Osteoblast (primary cell): ENCODE data around the gene SEPHS1. TPM values are rescaled to one million over a fixed set of nuclear protein-coding genes. Genes with fewer than 3 reads are reported as not detected.

ENCODE experiments used
- DNase-seq: peaks from one replicate; pipeline ENCODE4 v3.0.0; 2011; ENCODE audit warnings: low spot score, mixed read lengths; ENCODE audit not compliant: insufficient read length; ENCODE audit errors: missing footprints
- H2AFZ ChIP-seq: 2 replicates; pipeline ENCODE4 v1.6.0; 2011; ENCODE audit warnings: mild to moderate bottlenecking, low read length
- H3K27ac ChIP-seq: 2 replicates; pipeline ENCODE4 v1.5.1; 2011; ENCODE audit warnings: mild to moderate bottlenecking, low read depth, low read length, moderate library complexity
- H3K27me3 ChIP-seq: 2 replicates; pipeline ENCODE4 v1.6.0; 2012; ENCODE audit warnings: mild to moderate bottlenecking, control low read depth, inconsistent platforms, low read length, moderate library complexity; ENCODE audit not compliant: insufficient read depth
- H3K36me3 ChIP-seq: 2 replicates; pipeline ENCODE4 v1.5.1; 2011; ENCODE audit warnings: mild to moderate bottlenecking, low read length, control low read depth, moderate library complexity; ENCODE audit not compliant: insufficient read depth
- H3K4me1 ChIP-seq: 2 replicates; pipeline ENCODE4 v1.5.1; 2011; ENCODE audit warnings: mild to moderate bottlenecking, low read length, control low read depth, moderate library complexity; ENCODE audit not compliant: insufficient read depth
- H3K4me2 ChIP-seq: 2 replicates; pipeline ENCODE4 v1.6.0; 2011; ENCODE audit warnings: mild to moderate bottlenecking, low read length; ENCODE audit not compliant: insufficient read depth
- H3K4me3 ChIP-seq: fragments of 200-600 bp; sonication (generic); 3 replicates; pipeline ENCODE4 v1.5.1; 2012; ENCODE audit warnings: mild to moderate bottlenecking, low read length, inconsistent platforms; ENCODE audit not compliant: insufficient read depth
- H3K79me2 ChIP-seq: 2 replicates; pipeline ENCODE4 v1.6.0; 2012; ENCODE audit warnings: mild to moderate bottlenecking, low read length, control low read depth, inconsistent platforms; ENCODE audit not compliant: insufficient read depth
- H3K9me3 ChIP-seq: 2 replicates; pipeline ENCODE4 v1.5.1; 2011; ENCODE audit warnings: low read depth, low read length, control low read depth
- H4K20me1 ChIP-seq: 2 replicates; pipeline ENCODE4 v1.6.0; 2012; ENCODE audit warnings: mild to moderate bottlenecking, low read length, control low read depth; ENCODE audit not compliant: insufficient read depth
- total RNA-seq: library from RNA; depleted of rRNA; stranded (reverse); fragments of >200 nt; gene quantifications from 2 replicates; pipeline ENCODE4 v1.2.3, GENCODE V29; 2012
- TF ChIP-seq, protein P1 (sequence below): IDR thresholded peaks from 2 replicates; pipeline ENCODE4 v1.5.1; 2011; ENCODE audit warnings: mild to moderate bottlenecking, low read depth, low read length, moderate library complexity; ENCODE audit errors: extremely low read depth

SEPHS1 gene
- total RNA-seq, 1 donor = 31.1 TPM

DNA sequence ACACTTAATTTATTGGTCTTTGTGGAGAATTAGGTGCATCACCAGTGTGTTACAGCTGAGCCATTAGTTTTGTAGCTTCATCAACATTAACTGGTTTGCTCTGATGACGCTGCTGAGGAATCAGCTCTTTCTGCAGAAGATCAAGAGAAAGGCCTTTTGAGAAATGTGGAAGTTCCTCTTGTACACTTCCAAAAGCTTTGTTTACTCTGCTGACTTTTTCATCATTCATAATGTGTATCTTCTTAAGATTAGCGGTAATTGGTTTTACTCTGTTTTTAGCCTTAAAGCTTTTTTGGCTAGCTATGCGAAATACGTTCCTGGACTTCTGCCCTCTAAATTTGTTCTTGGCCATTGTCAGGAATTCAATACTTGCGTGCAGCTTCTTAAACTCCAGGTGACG is 40.0 kb downstream of the SEPHS1 start:
- Histone ChIP-seq H3K79me2 (no peaks in the 10 kb centered on the region), H3K4me2 (no peak overlapping the region), H3K4me3 (no peak overlapping the region), H2AFZ (no peak overlapping the region), H3K27ac (no peak overlapping the region), H3K27me3 (no peaks in the 10 kb centered on the region), H4K20me1 (no peaks in the 10 kb centered on the region), H3K36me3 (no peaks in the 10 kb centered on the region), H3K9me3 (no peaks in the 10 kb centered on the region), H3K4me1 (no peaks in the 10 kb centered on the region)
- no peak for DNase-seq
- TF ChIP-seq, protein P1, sequence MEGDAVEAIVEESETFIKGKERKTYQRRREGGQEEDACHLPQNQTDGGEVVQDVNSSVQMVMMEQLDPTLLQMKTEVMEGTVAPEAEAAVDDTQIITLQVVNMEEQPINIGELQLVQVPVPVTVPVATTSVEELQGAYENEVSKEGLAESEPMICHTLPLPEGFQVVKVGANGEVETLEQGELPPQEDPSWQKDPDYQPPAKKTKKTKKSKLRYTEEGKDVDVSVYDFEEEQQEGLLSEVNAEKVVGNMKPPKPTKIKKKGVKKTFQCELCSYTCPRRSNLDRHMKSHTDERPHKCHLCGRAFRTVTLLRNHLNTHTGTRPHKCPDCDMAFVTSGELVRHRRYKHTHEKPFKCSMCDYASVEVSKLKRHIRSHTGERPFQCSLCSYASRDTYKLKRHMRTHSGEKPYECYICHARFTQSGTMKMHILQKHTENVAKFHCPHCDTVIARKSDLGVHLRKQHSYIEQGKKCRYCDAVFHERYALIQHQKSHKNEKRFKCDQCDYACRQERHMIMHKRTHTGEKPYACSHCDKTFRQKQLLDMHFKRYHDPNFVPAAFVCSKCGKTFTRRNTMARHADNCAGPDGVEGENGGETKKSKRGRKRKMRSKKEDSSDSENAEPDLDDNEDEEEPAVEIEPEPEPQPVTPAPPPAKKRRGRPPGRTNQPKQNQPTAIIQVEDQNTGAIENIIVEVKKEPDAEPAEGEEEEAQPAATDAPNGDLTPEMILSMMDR = no peak

DNA sequence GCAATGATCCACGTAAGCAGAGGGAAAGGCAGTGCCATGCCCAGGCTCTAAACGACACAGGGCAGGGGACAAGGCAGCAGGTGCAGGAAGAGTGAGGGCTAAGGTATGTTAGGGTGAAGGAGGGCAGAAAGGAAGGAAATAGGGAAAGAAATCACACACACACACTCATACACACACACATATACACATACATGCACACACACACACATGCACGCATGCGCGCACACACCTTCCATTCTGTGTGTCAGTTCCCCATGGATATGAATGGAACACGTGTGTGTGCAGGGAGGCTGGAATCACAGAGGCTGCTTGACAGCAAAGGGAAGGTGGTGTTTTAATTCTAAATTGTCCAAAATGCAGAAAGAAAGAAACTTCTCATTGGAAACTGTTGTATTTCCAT is 42.0 kb downstream of the SEPHS1 start:
- Histone ChIP-seq H3K36me3 (no peaks in the 10 kb centered on the region), H3K27me3 (no peaks in the 10 kb centered on the region), H3K4me2 (no peak overlapping the region), H4K20me1 (no peaks in the 10 kb centered on the region), H3K4me1 (no peaks in the 10 kb centered on the region), H3K4me3 (no peak overlapping the region), H3K27ac (no peak overlapping the region), H3K9me3 (no peaks in the 10 kb centered on the region), H3K79me2 (no peaks in the 10 kb centered on the region), H2AFZ (no peak overlapping the region)
- TF ChIP-seq, protein P1 = no peak
- no peak for DNase-seq

DNA sequence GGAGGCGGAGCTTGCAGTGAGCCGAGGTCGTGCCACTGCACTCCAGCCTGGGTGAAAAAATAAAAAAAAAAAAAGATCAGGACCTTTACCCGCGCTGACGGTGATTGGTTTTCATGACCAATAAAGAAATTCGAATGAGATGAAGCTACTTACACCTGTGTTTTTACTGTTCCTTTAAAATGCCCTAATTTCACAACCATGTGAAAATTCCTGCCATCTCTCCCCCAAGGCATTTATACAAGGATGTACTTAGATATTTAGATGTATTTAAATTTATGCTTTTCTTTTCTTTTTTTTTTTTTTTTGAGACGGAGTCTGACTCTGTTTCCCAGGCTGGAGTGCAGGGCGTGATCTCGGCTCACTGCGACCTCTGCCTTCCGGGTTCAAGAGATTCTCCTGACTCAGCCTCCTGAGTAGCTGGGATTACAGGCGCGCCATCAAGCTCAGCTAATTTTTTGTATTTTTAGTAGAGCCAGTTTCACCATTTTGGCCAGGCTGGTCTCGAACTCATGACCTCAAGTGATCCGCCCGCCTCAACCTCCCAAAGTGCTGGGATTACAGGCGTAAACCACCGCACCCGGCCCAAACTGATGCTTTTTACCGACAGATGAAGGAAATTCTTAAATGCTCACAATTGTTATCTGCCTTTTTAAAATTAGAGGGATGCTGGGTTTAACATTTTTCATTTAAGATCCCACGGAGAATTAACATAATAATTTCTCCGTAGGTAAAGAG is 45.1 kb downstream of the SEPHS1 start:
- no peaks in the 10 kb centered on the region for H3K36me3 ChIP-seq
- H3K4me2 ChIP-seq = peak overlapping the region; percentile 98
- H3K9me3 ChIP-seq = no peaks in the 10 kb centered on the region
- DNase-seq = no peak
- TF ChIP-seq, protein P1 = no peak
- peak overlapping the region; percentile 91 for H3K4me3 ChIP-seq
- peaks cover 8% of the 10 kb centered on the region for H3K4me1 ChIP-seq
- H3K27ac ChIP-seq = no peak overlapping the region
- peak overlapping the region; percentile 96 for H2AFZ ChIP-seq
- no peaks in the 10 kb centered on the region for H4K20me1 ChIP-seq
- H3K79me2 ChIP-seq = peaks cover 5% of the 10 kb centered on the region
- no peaks in the 10 kb centered on the region for H3K27me3 ChIP-seq

DNA sequence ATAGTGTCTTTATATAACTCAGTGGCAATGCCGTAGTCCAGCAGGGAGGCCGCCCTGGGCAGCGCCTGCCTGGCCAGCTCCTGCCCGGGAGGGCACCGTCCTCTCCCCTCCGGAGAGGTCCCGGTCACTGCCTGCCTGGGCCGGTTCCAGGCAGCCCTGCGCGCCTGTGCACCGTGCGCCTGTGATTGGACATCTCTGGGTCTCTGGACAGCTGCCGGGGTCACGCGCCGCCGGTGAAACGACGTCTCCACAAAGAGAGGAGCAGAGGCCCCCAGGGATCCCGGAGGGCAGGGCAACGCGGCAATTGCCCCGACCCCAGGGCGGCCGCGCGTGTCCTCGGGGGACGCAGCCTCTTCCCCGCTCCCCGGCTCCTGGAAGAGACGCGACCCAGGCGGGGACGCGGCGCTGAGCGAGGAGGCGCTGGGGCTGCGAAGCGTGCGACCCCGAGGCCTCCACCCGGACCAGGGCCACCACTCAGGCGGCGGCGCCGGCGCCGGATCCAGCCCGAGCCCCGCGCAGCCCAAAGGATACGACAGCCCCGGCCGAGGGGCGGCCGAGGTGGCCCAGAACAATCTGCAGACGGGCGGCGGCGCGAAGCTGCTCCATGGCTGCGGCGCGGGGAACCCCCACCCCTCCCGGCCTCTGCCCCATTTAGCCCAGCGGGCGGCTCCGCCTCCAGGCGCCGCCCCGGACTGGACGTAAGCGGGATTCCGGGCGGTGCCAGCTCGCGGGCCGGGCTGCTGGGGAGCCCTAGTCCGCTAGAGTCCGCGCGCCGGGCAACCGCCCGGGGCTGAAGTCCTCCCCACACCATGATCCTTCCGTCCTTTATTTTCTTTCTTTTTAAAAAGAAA is 48.4 kb downstream of the SEPHS1 start, which contains the start of gene PHYH:
TSS of gene PHYH (minus strand) at position 628 of the 851 bp plus-strand sequence. CDS start at position 606, 22 bp downstream.
- no peaks in the 10 kb centered on the region for H3K27me3 ChIP-seq
- TF ChIP-seq, protein P1 = no peak
- H2AFZ ChIP-seq = peak within 1 kb of the TSS; percentile 91
- no peaks in the 10 kb centered on the region for H3K9me3 ChIP-seq
- peak within 1 kb of the TSS; percentile 87 for H3K27ac ChIP-seq
- no peaks in the 10 kb centered on the region for H4K20me1 ChIP-seq
- peak within 1 kb of the TSS; percentile 95 for H3K4me2 ChIP-seq
- peaks cover 3% of the 10 kb centered on the region for H3K36me3 ChIP-seq
- peaks cover 5% of the 10 kb centered on the region for H3K79me2 ChIP-seq
- H3K4me3 ChIP-seq = peak within 1 kb of the TSS; percentile 75
- H3K4me1 ChIP-seq = peaks cover 8% of the 10 kb centered on the region
- DNase-seq = peak; percentile 98
